Astrocyte (in vitro differentiated cells and primary cell): ENCODE measurements around the gene CSF1. TPM values are rescaled to one million over a fixed set of nuclear protein-coding genes. Genes with fewer than 3 reads are reported as not detected.

Experiments used
- DNase-seq: peaks from one replicate; pipeline ENCODE4 v3.0.0-alpha.2; 2010; ENCODE audit warnings: low read depth
- FAIRE-seq: peaks from 2 replicates; lab custom pipeline; 2011; peaks lifted over from hg19 to GRCh38; lab: Jason Lieb, UNC
- H2AFZ ChIP-seq: 2 replicates; pipeline ENCODE4 v1.6.0; 2012; ENCODE audit warnings: low read depth, low read length, inconsistent platforms
- H3K27ac ChIP-seq: 2 replicates; pipeline ENCODE4 v1.5.1; 2011; ENCODE audit warnings: low read depth, low read length, inconsistent platforms
- H3K27me3 ChIP-seq: 2 replicates; pipeline ENCODE4 v1.6.0; 2011; ENCODE audit warnings: low read length, inconsistent platforms; ENCODE audit not compliant: insufficient read depth
- H3K36me3 ChIP-seq: 2 replicates; pipeline ENCODE4 v1.5.1; 2011; ENCODE audit warnings: low read length, inconsistent platforms; ENCODE audit not compliant: insufficient read depth
- H3K4me1 ChIP-seq: 2 replicates; pipeline ENCODE4 v1.5.1; 2011; ENCODE audit warnings: low read length, inconsistent platforms; ENCODE audit not compliant: insufficient read depth
- H3K4me2 ChIP-seq: 2 replicates; pipeline ENCODE4 v1.6.0; 2012; ENCODE audit warnings: low read length, inconsistent platforms
- H3K4me3 ChIP-seq: 2 replicates; pipeline ENCODE4 v1.5.1; 2011; ENCODE audit warnings: low read depth, mild to moderate bottlenecking, low read length, inconsistent platforms; ENCODE audit not compliant: insufficient read depth
- H3K79me2 ChIP-seq: 2 replicates; pipeline ENCODE4 v1.6.0; 2012; ENCODE audit warnings: mild to moderate bottlenecking, low read length, inconsistent platforms; ENCODE audit not compliant: insufficient read depth
- H3K9ac ChIP-seq: 2 replicates; pipeline ENCODE4 v1.6.0; 2012; ENCODE audit warnings: mild to moderate bottlenecking, low read length, inconsistent platforms
- H3K9me3 ChIP-seq: 2 replicates; pipeline ENCODE4 v1.5.1; 2012; ENCODE audit warnings: low read depth, mild to moderate bottlenecking, low read length, inconsistent platforms; ENCODE audit not compliant: insufficient read depth
- H4K20me1 ChIP-seq: 2 replicates; pipeline ENCODE4 v1.6.0; 2012; ENCODE audit warnings: low read length, inconsistent platforms; ENCODE audit not compliant: insufficient read depth
- H3K27ac Mint-ChIP-seq: one replicate; pipeline ENCODE4 v1.8.0; 2021; ENCODE audit warnings: mild to moderate bottlenecking, mixed read lengths; ENCODE audit not compliant: unreplicated experiment
- H3K27me3 Mint-ChIP-seq: one replicate; pipeline ENCODE4 v1.8.0; 2021; ENCODE audit warnings: low read depth, mixed read lengths; ENCODE audit not compliant: unreplicated experiment
- H3K36me3 Mint-ChIP-seq: one replicate; pipeline ENCODE4 v1.8.0; 2021; ENCODE audit warnings: low read depth, mixed read lengths; ENCODE audit not compliant: unreplicated experiment
- H3K4me1 Mint-ChIP-seq: one replicate; pipeline ENCODE4 v1.8.0; 2021; ENCODE audit warnings: low read depth, mixed read lengths; ENCODE audit not compliant: unreplicated experiment
- H3K4me3 Mint-ChIP-seq: one replicate; pipeline ENCODE4 v1.8.0; 2021; ENCODE audit warnings: mild to moderate bottlenecking, moderate library complexity, mixed read lengths; ENCODE audit not compliant: unreplicated experiment
- H3K9me3 Mint-ChIP-seq: one replicate; pipeline ENCODE4 v1.8.0; 2021; ENCODE audit warnings: mild to moderate bottlenecking, mixed read lengths; ENCODE audit not compliant: unreplicated experiment
- EZH2 ChIP-seq: IDR thresholded peaks from 2 replicates; pipeline ENCODE4 v1.6.1; 2012; ENCODE audit warnings: mild to moderate bottlenecking, low read length, inconsistent platforms; ENCODE audit not compliant: insufficient read depth
- total RNA-seq: library from RNA; stranded (reverse); gene quantifications from 2 replicates; pipeline ENCODE4 v1.2.1, GENCODE V29; 2021
- TF ChIP-seq, protein P1 (sequence below): IDR thresholded peaks from 2 replicates; pipeline ENCODE4 v1.5.1; 2011; ENCODE audit warnings: low read depth, mild to moderate bottlenecking, inconsistent platforms, low read length, moderate library complexity; ENCODE audit not compliant: insufficient read depth

Gene CSF1
- total RNA-seq, 1 donor from 2014 or later = 12.3 TPM

DNA sequence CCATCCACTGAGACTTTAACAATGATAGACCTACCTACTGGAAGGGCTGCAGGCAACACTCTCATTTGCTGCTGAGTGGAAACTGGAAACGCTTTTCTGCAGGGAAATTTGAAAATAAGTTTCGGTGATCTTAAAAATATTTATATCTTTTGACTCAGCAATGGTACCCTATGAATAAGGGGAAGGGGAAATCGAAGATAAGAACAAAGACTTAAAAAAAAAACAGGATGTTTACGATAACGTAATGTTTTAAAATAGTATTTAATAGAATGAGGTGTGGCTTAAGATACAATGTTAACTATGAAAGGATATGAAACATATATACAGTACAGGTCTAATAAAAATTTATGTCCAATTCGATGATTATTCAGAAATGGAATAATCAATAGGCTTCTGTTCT is 34.8 kb upstream of the CSF1 start:
- TF ChIP-seq EZH2 = no peak
- TF ChIP-seq, protein P1, sequence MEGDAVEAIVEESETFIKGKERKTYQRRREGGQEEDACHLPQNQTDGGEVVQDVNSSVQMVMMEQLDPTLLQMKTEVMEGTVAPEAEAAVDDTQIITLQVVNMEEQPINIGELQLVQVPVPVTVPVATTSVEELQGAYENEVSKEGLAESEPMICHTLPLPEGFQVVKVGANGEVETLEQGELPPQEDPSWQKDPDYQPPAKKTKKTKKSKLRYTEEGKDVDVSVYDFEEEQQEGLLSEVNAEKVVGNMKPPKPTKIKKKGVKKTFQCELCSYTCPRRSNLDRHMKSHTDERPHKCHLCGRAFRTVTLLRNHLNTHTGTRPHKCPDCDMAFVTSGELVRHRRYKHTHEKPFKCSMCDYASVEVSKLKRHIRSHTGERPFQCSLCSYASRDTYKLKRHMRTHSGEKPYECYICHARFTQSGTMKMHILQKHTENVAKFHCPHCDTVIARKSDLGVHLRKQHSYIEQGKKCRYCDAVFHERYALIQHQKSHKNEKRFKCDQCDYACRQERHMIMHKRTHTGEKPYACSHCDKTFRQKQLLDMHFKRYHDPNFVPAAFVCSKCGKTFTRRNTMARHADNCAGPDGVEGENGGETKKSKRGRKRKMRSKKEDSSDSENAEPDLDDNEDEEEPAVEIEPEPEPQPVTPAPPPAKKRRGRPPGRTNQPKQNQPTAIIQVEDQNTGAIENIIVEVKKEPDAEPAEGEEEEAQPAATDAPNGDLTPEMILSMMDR = no peak
- no peak overlapping the region for H3K4me2 ChIP-seq
- peaks cover 40% of the 10 kb centered on the region for H3K4me1 Mint-ChIP-seq
- no peaks in the 10 kb centered on the region for H3K79me2 ChIP-seq
- no peak overlapping the region for H3K27ac ChIP-seq
- no peak overlapping the region for H2AFZ ChIP-seq
- FAIRE-seq (no peak), DNase-seq (no peak)
- no peaks in the 10 kb centered on the region for H3K27me3 ChIP-seq
- H3K4me3 Mint-ChIP-seq = no peak overlapping the region
- no peaks in the 10 kb centered on the region for H3K9me3 ChIP-seq
- no peaks in the 10 kb centered on the region for H4K20me1 ChIP-seq
- H3K36me3 Mint-ChIP-seq = peaks cover 1% of the 10 kb centered on the region
- no peak overlapping the region for H3K9ac ChIP-seq
- H3K4me3 ChIP-seq = no peak overlapping the region
- H3K9me3 Mint-ChIP-seq = peaks cover 3% of the 10 kb centered on the region
- H3K27me3 Mint-ChIP-seq = no peaks in the 10 kb centered on the region
- H3K4me1 ChIP-seq = peaks cover 30% of the 10 kb centered on the region
- no peaks in the 10 kb centered on the region for H3K36me3 ChIP-seq
- H3K27ac Mint-ChIP-seq = peak overlapping the region; percentile 1

- Histone ChIP-seq H3K9ac (peak overlapping the region; percentile 44), H4K20me1 (no peaks in the 10 kb centered on the region), H3K9me3 (no peaks in the 10 kb centered on the region), H3K36me3 (no peaks in the 10 kb centered on the region), H3K4me2 (peak overlapping the region; percentile 68), H3K4me1 (peaks cover 38% of the 10 kb centered on the region), H3K79me2 (no peaks in the 10 kb centered on the region), H3K27me3 (no peaks in the 10 kb centered on the region), H2AFZ (peak overlapping the region; percentile 79), H3K4me3 (no peak overlapping the region), H3K27ac (peak overlapping the region; percentile 70)
- DNase-seq (peak; percentile 40), FAIRE-seq (no peak)
- Mint-ChIP-seq H3K36me3 (peaks cover 1% of the 10 kb centered on the region), H3K9me3 (peaks cover 3% of the 10 kb centered on the region), H3K4me1 (peaks cover 47% of the 10 kb centered on the region), H3K27me3 (no peaks in the 10 kb centered on the region), H3K4me3 (peak overlapping the region; percentile 8), H3K27ac (peak overlapping the region; percentile 87)
- TF ChIP-seq, protein P1 = no peak
- TF ChIP-seq EZH2 = no peak
Observed at GRCh38 chr1:109876617-109877316, 33.9 kb upstream of the CSF1 start.

DNA sequence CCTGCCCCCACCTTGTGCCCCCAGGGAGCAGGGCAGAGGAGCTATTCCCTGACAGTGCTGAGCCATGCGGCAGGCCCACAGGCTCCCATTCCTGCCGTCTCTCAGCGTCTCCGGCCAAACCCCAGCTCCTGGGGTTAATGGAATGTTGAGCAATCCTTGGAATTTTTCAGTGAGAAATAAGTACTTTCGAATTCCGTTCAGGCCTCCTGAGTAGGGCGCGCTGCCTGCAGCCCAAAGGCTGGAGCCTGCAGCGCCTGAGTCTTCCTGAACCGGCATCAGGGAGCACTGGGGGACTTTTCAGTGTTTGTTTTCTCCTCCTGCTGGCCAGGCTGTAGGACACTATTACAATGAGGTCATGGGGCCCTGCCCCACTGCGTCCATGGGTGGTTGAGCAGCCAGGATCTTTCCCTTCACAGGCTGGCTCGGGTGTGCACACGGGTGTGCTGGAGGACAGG is 33.3 kb upstream of the CSF1 start:
- peaks cover 36% of the 10 kb centered on the region for H3K4me1 ChIP-seq
- H3K4me3 Mint-ChIP-seq = no peak overlapping the region
- H3K9ac ChIP-seq = peak overlapping the region; percentile 44
- TF ChIP-seq, protein P1 = peak; percentile 19
- no peak for TF ChIP-seq EZH2
- peaks cover 1% of the 10 kb centered on the region for H3K36me3 Mint-ChIP-seq
- no peaks in the 10 kb centered on the region for H3K9me3 ChIP-seq
- peak overlapping the region; percentile 70 for H3K27ac ChIP-seq
- no peaks in the 10 kb centered on the region for H3K79me2 ChIP-seq
- H3K4me2 ChIP-seq = peak overlapping the region; percentile 68
- H4K20me1 ChIP-seq = no peaks in the 10 kb centered on the region
- H3K27ac Mint-ChIP-seq = peak overlapping the region; percentile 87
- H3K27me3 ChIP-seq = no peaks in the 10 kb centered on the region
- no peaks in the 10 kb centered on the region for H3K36me3 ChIP-seq
- DNase-seq (peak; percentile 89), FAIRE-seq (no peak)
- peak overlapping the region; percentile 79 for H2AFZ ChIP-seq
- no peak overlapping the region for H3K4me3 ChIP-seq
- H3K27me3 Mint-ChIP-seq = no peaks in the 10 kb centered on the region
- H3K9me3 Mint-ChIP-seq = peaks cover 3% of the 10 kb centered on the region
- H3K4me1 Mint-ChIP-seq = peaks cover 44% of the 10 kb centered on the region
